Stimulated activated CD8-positive, alpha-beta memory T cell treated with anti-CD3 and anti-CD28 coated beads, Interleukin-15, amount 100 ng/mL, for 24 hours (primary cell): ENCODE data around the gene MRPS31.
A peak's percentile ranks its signal among the peaks of the same experiment; 100 is the strongest.

Experiments
- DNase-seq: peaks from one replicate; pipeline ENCODE4 v3.0.0-alpha.2; 2020; ENCODE audit warnings: low read depth

MRPS31 gene

DNA sequence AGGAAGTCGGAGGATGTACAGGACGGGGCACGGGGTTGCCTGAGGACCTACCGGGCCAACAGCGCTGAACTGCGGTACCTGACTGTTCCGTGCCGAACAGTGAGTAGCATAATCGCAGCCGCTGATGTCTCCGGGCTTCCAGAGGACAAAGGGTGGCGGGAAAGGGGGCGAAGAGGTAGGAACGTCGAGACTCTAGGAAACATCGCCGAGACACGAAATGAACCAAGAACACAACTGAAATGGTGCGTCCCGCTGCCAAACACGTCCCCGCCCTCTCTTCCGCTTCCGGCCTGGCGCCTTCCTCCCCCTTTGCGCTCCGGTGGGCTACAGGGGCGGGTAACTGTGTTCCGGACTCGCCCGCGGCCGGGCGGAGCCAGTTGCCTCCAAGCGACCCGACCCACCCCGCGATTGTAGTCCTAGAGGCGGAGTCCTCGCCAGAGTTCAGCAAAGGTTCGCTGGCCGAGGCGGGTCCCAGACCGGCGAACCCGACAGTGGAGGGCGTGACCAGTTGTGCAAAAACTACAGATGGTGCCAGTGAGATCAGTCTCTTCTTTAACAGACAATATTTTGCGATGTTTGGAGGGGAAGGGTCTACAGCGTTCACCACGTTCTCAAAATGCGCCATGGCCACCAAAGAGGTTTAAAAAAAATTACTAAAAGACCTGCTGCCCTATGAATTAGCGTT lies at the start of gene MRPS31:
Gene MRPS31, minus strand, starts transcription at position 257 of the 685 bp plus-strand sequence. Its CDS starts 54 bp downstream, at position 203.
- DNase-seq: peak; percentile 88

DNA sequence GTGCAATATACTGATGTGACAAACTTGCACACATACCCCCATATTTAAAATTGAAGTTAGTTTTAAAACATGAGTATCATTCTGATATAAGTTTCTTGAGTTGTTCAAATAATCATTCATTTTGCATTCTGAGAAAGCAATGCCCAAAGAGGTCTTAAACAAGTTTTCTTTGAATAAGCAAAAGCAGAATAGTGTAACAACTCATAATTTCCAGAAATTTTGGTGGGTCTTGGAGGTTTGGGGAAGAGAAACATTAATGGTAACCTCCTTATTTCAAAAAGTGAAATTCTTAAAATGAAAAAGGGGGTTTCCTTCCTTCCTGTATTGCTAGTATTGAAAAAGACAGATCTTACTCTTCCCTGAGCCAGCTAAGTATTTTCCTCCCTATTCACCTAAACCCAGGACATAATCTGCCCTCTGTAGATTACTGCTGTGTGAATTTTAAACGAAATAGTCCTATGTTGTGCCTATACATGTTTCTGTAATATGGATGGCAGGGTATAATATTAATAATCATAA lies 48.9 kb upstream of the MRPS31 start:
- DNase-seq: no peak

GRCh38 chr13:40818926-40819325 lies 47.9 kb upstream of the MRPS31 start:
- DNase-seq: no peak

GRCh38 chr13:40814803-40815202 lies 43.8 kb upstream of the MRPS31 start:
- DNase-seq: no peak

- DNase-seq: no peak
Measured at GRCh38 chr13:40813667-40814454, 42.9 kb upstream of the MRPS31 start.

- DNase-seq: no peak
Measured at GRCh38 chr13:40812724-40813445, 41.9 kb upstream of the MRPS31 start.

DNA sequence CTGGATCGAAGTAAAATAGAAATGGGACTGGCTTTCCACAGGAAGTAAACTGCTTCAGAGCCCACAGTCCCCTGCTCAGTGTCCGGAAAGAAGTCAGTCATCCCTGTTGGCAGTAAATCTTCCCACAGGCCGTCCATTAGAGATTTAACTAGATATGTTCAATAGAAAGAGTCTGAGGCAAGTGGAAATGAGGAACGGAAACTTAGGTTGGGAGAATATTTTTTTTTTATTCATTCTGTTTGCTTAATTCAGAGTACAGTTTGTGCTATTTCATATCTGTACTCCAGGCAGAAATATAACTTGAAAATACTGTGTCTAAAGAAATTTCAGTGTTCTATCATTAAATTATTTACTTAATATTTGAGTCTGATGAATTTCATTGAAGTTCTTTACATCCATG lies 41.1 kb upstream of the MRPS31 start:
- no peak for DNase-seq

DNA sequence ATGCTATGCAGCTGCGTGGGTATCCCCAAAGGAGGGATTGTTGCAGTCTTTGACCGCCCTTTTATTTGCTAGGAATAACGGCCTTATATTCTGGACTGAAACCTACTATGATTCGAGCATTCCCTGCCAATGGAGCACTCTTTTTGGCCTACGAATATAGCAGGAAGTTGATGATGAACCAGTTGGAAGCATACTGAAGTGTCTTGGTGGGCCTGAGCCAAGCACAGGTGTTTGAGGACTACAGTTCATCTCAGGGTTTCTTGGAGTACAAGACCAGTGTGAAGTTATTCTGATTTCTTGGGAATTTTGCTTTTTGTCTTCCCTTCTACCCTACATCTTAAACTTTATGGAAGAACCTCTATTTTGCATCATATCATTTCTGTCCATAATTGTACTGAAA lies 38.5 kb upstream of the MRPS31 start:
- no peak for DNase-seq

- no peak for DNase-seq
Measured at GRCh38 chr13:40806241-40806640, 35.3 kb upstream of the MRPS31 start.

DNA sequence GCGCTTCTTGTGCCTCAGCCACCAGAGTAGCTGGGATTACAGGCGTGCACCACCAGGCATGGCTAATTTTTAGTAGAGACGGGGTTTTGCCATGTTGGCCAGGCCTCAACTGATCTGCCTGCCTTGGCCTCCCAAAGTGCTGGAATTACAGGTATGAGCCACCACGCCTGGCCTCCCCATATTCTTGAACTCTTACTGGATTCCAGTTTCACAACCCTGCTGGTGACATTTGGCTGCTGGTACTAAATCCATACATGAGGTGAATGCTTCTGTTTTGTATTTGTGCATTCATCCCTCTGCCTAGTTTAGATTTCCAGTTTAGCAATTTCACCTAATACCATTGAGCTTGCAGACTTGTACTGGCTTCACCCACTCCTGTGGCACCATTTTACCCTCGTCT lies 32.3 kb upstream of the MRPS31 start:
- no peak for DNase-seq

DNA sequence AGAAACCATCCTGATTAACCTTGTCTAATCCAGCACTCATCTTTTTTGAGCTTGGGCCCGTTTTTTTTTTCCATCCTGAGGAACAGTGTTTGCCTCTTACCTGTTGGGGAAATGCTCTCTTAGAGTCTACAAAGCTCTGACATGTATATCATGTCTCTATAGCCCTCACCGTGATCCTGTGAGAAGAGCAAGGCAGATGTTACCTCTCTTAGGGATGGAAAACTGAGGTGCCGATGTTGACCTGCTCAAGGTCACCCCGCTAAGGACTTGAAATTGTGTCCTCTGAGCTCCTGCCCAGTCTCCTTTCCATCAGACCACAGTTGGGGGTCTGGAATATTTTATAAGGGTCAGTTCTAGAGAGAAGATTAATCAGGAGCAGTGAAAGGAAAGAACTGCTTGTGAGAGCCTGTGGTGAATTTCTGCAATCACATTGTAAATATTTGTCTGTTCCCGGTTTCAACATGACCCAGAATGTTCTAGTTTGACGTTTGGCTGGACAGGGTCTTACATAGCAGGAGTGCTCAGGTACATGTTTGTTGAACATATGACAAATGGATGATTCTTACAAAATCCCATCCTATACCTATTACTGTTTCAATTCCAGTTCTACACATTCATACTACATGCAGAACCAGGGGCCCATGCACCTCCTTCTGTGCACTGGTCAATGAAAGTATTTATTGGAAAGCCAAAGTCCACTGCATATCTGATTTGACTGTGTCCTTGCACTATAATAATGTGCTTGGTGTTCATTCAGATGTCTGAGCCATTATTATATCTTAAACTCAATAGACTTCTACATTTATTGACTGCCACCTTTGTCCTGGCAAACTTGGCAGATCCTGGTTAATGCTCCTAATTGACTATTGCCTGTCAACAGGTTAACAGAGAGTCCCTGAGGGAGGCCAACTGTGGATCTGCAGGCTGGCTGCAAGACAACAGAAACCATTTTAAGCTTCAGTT lies 30.5 kb upstream of the MRPS31 start:
- DNase-seq: no peak

- DNase-seq: no peak
Measured at GRCh38 chr13:40800559-40800958, 29.6 kb upstream of the MRPS31 start.

GRCh38 chr13:40799508-40799907 lies 28.5 kb upstream of the MRPS31 start:
- no peak for DNase-seq

DNA sequence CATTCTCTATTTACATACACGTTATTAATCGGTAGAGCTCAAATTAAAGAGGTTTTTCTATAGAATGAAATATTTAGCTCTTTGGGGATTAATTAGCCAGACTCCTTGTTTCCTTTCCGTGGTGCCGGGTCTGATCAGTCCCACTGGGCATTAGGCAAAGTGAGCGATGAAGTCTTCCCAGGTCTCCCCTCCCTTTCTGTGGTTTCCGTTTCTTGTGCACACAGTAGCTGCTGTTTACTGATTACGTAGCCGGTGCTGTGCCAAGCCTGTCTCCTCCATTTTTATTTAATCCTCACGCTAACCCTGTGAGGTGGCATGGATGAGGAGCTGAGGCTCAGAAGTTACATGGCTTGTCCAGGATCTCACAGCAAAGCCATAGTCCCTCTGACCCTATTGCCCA lies 27.4 kb upstream of the MRPS31 start:
- no peak for DNase-seq

GRCh38 chr13:40796649-40797048 lies 25.7 kb upstream of the MRPS31 start:
- DNase-seq: no peak

GRCh38 chr13:40794414-40795368 lies 23.7 kb upstream of the MRPS31 start:
- DNase-seq: no peak

DNA sequence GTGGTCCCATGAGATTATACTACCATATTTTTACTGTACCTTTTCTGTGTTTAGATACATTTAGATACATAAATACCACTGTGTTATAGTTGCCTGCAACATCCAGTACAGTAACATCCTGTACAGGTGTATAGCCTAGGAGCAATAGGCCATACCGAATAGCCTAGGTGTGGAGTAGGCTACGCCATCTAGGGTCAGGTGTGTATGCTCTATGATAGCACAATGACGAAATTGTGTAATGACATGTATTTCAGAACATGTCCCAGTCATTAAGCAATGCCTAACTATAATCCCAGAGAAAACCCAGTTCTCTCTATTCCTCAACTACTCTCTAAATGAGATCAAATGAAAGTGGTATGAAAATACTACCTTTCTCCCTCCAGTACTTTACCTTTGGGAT lies 22.3 kb upstream of the MRPS31 start:
- DNase-seq: no peak

DNA sequence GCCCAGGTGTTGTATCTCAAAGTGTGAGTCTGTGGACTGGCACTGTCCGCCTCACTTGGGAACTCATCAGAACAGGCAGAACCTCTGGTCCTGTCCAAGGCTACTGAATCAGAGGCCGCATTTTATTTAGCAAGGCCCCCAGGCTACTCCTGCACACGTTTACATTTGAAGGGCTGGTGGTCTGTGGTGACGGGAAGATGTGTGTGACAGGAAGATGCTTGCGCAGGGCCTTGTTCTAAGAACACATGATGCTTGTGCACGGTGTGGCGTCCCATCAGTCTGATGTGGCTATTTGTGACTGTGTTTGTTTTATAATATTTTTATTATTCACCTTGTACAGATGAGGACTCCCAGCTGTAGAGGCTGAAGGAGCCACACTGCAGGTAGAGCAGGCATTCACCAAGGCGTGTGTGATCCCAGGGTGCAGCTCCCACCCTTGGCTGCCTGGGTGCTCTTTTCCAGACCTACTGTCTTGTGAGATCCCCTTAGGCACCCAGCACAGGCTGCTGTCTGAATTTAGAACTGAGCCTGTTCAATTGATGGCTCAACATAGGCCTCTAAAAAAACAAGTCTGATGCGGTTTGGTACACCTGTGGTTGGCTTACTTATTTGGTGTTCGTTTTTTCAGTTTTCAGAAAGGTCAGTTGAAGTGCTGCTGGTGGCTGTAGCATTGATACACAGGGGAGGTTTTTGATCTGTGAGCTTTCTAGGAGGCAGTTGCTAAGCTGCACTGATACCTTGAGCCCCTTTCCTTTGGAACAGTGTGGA lies 21.5 kb upstream of the MRPS31 start:
- no peak for DNase-seq

- no peak for DNase-seq
Measured at GRCh38 chr13:40790154-40790616, 19.2 kb upstream of the MRPS31 start.
